PC-9 (cell line): ENCODE data around the gene GDF7. TPM values are rescaled to one million over a fixed set of nuclear protein-coding genes. Genes with fewer than 3 reads are reported as not detected.

Experiments
- BruUV-seq: library from RNA; stranded (reverse); fragments of 400-500 nt; replicated peaks from 2 replicates; lab custom pipeline; 2021; lab: Mats Ljungman, UMichigan
- CTCF ChIA-PET: fragments of 300-600 bp; sonication (Branson Sonifier 250); formaldehyde crosslinking; loops from one replicate; lab custom pipeline; 2022; ENCODE audit warnings: antibody characterized with exemption; lab: Charles Lee
- POLR2A ChIA-PET: fragments of 300-600 bp; sonication (Branson Sonifier 250); formaldehyde crosslinking; loops from one replicate; lab custom pipeline; 2022; ENCODE audit warnings: antibody characterized with exemption; ENCODE audit not compliant: unreplicated experiment; lab: Charles Lee
- DNase-seq, 2 experiments: peaks; one replicate each; pipeline versions ENCODE4 v3.0.0 to v3.0.0-alpha.2; 2015 to 2022; ENCODE audit warnings: mixed read lengths in 1 of 2
- H2AFZ ChIP-seq: fragments of 200-600 bp; sonication (generic); 2 replicates; pipeline ENCODE4 v1.8.1; 2017; ENCODE audit warnings: antibody characterized with exemption
- H3F3A ChIP-seq: fragments of 200-600 bp; sonication (generic); 2 replicates; pipeline ENCODE4 v1.8.1; 2017; ENCODE audit warnings: antibody characterized with exemption, mild to moderate bottlenecking, low read depth; ENCODE audit not compliant: insufficient read depth
- H3K27ac ChIP-seq: fragments of 200-600 bp; sonication (generic); 2 replicates; pipeline ENCODE4 v1.6.1; 2016; ENCODE audit warnings: mixed run types
- H3K27me3 ChIP-seq: fragments of 200-600 bp; sonication (generic); 2 replicates; pipeline ENCODE4 v1.6.1; 2016; ENCODE audit warnings: low read depth, mixed run types; ENCODE audit not compliant: insufficient read depth
- H3K36me3 ChIP-seq: fragments of 200-600 bp; sonication (generic); 2 replicates; pipeline ENCODE4 v1.6.1; 2016; ENCODE audit warnings: low read depth, mixed run types
- H3K4me1 ChIP-seq: fragments of 200-600 bp; sonication (generic); replicated peaks from 2 replicates; pipeline ENCODE4 v1.6.1; 2016; ENCODE audit warnings: mixed run types; ENCODE audit not compliant: insufficient read depth
- H3K4me2 ChIP-seq: fragments of 200-600 bp; sonication (generic); 2 replicates; pipeline ENCODE4 v1.6.1; 2017; ENCODE audit warnings: mixed run types
- H3K4me3 ChIP-seq: fragments of 200-600 bp; sonication (generic); 2 replicates; pipeline ENCODE4 v1.6.1; 2016; ENCODE audit warnings: mixed run types
- H3K79me2 ChIP-seq: fragments of 200-600 bp; sonication (generic); 2 replicates; pipeline ENCODE4 v1.6.1; 2017; ENCODE audit warnings: low read depth, mixed run types
- H3K9me2 ChIP-seq: fragments of 200-600 bp; sonication (generic); 2 replicates; pipeline ENCODE4 v1.8.1; 2017; ENCODE audit warnings: mild to moderate bottlenecking; ENCODE audit not compliant: insufficient read depth
- H3K9me3 ChIP-seq: fragments of 200-600 bp; sonication (generic); 2 replicates; pipeline ENCODE4 v1.8.1; 2016; ENCODE audit warnings: low read depth; ENCODE audit not compliant: insufficient read depth
- H4K20me1 ChIP-seq: fragments of 200-600 bp; sonication (generic); 2 replicates; pipeline ENCODE4 v1.8.1; 2017; ENCODE audit not compliant: insufficient read depth
- EZH2 ChIP-seq: fragments of 200-600 bp; sonication (generic); IDR thresholded peaks from 2 replicates; pipeline ENCODE4 v1.8.0; 2017; ENCODE audit warnings: antibody characterized with exemption, low read depth
- intact Hi-C: fragments of 100-400 bp; cut with micrococcal nuclease; formaldehyde crosslinking; loops from one replicate; pipeline ENCODE4 v1.10.0; 2022; ENCODE audit not compliant: unreplicated experiment
- total RNA-seq: library from RNA; stranded (reverse); gene quantifications from 2 replicates; pipeline ENCODE4 v1.2.3, GENCODE V29; 2021
- TF ChIP-seq, protein P1 (sequence below): fragments of 200-600 bp; sonication (generic); conservative IDR thresholded peaks from 2 replicates; pipeline ENCODE4 v1.6.1; 2017; ENCODE audit warnings: mixed run types, antibody characterized with exemption, mild to moderate bottlenecking, moderate library complexity

GDF7 gene
- total RNA-seq, 1 experiment from 2014 or later = 0.04 TPM

DNA sequence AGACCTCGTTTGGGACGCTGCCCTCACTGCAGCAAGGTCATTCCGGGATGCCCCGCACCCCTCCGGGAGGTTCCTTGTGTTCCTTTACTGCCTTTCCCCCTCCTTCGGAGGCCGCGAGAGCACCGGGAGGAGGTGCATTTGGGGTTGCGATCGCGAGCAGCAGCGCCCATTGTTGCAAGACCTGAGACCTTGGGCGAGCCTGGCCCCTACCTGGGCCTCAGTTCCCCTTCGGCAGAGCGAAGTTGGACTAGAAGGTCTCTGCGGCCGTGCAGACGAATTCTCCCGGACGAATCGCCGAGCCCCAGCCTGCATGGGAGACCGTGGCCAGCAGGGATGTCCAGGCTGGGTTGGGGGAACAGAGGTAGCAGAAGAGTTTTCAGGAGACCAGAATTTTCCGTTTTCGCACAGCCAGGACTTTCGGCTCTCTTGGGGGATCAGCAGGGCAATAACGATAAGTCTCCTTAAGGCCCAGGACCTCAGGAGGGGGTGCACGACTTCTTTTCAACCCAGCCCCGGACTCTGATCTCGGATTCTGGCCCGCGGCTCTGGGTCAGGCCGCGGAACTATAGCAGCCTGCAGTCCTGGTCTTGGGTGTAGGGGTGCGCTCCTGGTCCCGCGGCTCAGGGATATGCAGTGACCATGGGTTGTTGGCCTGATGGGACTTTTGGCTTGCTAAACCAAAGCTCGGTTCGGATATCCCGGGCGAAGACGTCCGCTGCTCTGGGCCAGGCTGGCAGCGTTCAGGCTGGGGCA lies 2.8 kb downstream of the GDF7 start:
- POLR2A ChIA-PET = no interaction called here

DNA sequence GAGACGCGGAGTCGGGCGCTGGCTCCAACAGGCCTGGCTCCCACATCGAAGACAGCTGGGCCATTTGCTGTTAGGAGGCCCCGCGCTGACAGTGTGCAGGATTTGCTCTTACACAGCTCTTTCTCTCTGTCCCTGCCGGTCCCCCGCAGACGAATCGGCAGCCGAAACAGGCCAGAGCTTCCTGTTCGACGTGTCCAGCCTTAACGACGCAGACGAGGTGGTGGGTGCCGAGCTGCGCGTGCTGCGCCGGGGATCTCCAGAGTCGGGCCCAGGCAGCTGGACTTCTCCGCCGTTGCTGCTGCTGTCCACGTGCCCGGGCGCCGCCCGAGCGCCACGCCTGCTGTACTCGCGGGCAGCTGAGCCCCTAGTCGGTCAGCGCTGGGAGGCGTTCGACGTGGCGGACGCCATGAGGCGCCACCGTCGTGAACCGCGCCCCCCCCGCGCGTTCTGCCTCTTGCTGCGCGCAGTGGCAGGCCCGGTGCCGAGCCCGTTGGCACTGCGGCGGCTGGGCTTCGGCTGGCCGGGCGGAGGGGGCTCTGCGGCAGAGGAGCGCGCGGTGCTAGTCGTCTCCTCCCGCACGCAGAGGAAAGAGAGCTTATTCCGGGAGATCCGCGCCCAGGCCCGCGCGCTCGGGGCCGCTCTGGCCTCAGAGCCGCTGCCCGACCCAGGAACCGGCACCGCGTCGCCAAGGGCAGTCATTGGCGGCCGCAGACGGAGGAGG lies 3.5 kb downstream of the GDF7 start:
- no peaks in the 10 kb centered on the region for H3K9me2 ChIP-seq
- H3K4me1 ChIP-seq = 0 out of 2 replicates have a peak, but pooled peaks cover 5% of the 10 kb centered on the region
- no peaks in the 10 kb centered on the region for H3K27me3 ChIP-seq
- DNase-seq = no peak
- intact Hi-C loops = no loop called here
- H3K4me2 ChIP-seq = no peak overlapping the region
- no peaks in the 10 kb centered on the region for H3K9me3 ChIP-seq
- no peaks in the 10 kb centered on the region for H3K36me3 ChIP-seq
- TF ChIP-seq EZH2 = no peak
- TF ChIP-seq, protein P1, sequence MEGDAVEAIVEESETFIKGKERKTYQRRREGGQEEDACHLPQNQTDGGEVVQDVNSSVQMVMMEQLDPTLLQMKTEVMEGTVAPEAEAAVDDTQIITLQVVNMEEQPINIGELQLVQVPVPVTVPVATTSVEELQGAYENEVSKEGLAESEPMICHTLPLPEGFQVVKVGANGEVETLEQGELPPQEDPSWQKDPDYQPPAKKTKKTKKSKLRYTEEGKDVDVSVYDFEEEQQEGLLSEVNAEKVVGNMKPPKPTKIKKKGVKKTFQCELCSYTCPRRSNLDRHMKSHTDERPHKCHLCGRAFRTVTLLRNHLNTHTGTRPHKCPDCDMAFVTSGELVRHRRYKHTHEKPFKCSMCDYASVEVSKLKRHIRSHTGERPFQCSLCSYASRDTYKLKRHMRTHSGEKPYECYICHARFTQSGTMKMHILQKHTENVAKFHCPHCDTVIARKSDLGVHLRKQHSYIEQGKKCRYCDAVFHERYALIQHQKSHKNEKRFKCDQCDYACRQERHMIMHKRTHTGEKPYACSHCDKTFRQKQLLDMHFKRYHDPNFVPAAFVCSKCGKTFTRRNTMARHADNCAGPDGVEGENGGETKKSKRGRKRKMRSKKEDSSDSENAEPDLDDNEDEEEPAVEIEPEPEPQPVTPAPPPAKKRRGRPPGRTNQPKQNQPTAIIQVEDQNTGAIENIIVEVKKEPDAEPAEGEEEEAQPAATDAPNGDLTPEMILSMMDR = no peak
- H3K27ac ChIP-seq = no peak overlapping the region
- CTCF ChIA-PET = no interaction called here
- no peak overlapping the region for H3K4me3 ChIP-seq
- H3F3A ChIP-seq = no peaks in the 10 kb centered on the region
- H2AFZ ChIP-seq = no peak overlapping the region
- BruUV-seq = no TSS peak
- H4K20me1 ChIP-seq = no peaks in the 10 kb centered on the region
- no peaks in the 10 kb centered on the region for H3K79me2 ChIP-seq
- POLR2A ChIA-PET = no interaction called here

More for the DNA sequence above, 2.8 kb downstream of the GDF7 start:
- no peak overlapping the region for H3K27ac ChIP-seq
- H4K20me1 ChIP-seq = no peaks in the 10 kb centered on the region
- no peaks in the 10 kb centered on the region for H3K9me2 ChIP-seq
- BruUV-seq = no TSS peak
- no peaks in the 10 kb centered on the region for H3K9me3 ChIP-seq
- no peak for DNase-seq
- H3K4me3 ChIP-seq = no peak overlapping the region
- TF ChIP-seq, protein P1 = no peak
- TF ChIP-seq EZH2 = no peak
- H3K4me2 ChIP-seq = no peak overlapping the region
- 0 out of 2 replicates have a peak, but pooled peaks cover 2% of the 10 kb centered on the region for H3K4me1 ChIP-seq
- no peaks in the 10 kb centered on the region for H3K36me3 ChIP-seq
- intact Hi-C loops = no loop called here
- no peaks in the 10 kb centered on the region for H3K79me2 ChIP-seq
- CTCF ChIA-PET = no interaction called here
- H2AFZ ChIP-seq = no peak overlapping the region
- no peaks in the 10 kb centered on the region for H3K27me3 ChIP-seq
- no peaks in the 10 kb centered on the region for H3F3A ChIP-seq

DNA sequence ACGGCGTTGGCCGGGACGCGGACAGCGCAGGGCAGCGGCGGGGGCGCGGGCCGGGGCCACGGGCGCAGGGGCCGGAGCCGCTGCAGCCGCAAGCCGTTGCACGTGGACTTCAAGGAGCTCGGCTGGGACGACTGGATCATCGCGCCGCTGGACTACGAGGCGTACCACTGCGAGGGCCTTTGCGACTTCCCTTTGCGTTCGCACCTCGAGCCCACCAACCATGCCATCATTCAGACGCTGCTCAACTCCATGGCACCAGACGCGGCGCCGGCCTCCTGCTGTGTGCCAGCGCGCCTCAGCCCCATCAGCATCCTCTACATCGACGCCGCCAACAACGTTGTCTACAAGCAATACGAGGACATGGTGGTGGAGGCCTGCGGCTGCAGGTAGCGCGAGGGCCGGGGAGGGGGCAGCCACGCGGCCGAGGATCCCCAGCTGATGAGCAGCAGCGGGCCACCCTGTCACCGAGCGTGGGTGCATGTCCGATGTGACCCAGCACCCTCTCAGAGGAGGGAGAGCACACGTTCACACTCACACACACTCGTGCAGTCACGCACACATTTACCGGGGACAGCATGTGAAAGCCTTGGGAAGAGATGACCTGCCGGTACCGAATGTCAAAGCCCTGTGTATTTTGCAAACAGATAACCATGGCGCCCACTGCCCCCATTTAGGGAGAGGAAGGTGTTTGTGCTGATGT lies 4.2 kb downstream of the GDF7 start:
- POLR2A ChIA-PET = no interaction called here

More for the DNA sequence above, 4.2 kb downstream of the GDF7 start:
- no TSS peak for BruUV-seq
- no peaks in the 10 kb centered on the region for H3K36me3 ChIP-seq
- H4K20me1 ChIP-seq = no peaks in the 10 kb centered on the region
- no peaks in the 10 kb centered on the region for H3K9me2 ChIP-seq
- H3K4me1 ChIP-seq = 0 out of 2 replicates have a peak, but pooled peaks cover 5% of the 10 kb centered on the region
- TF ChIP-seq, protein P1 = no peak
- no peak for TF ChIP-seq EZH2
- no peaks in the 10 kb centered on the region for H3K27me3 ChIP-seq
- no peaks in the 10 kb centered on the region for H3K9me3 ChIP-seq
- intact Hi-C loops = no loop called here
- H3K27ac ChIP-seq = no peak overlapping the region
- H3F3A ChIP-seq = no peaks in the 10 kb centered on the region
- CTCF ChIA-PET = no interaction called here
- no peaks in the 10 kb centered on the region for H3K79me2 ChIP-seq
- no peak overlapping the region for H3K4me2 ChIP-seq
- no peak overlapping the region for H3K4me3 ChIP-seq
- no peak for DNase-seq
- no peak overlapping the region for H2AFZ ChIP-seq
